K562 (cell line): ENCODE results near the gene DNAJB14. TPM values are rescaled to one million over a fixed set of nuclear protein-coding genes. Genes with fewer than 3 reads are reported as not detected.

Source experiments
- ATAC-seq: fragments of 200-7000 bp; cut with Tn5 transposase; 3 replicates; pipeline ENCODE4 v1.9.1; 2020; ENCODE audit warnings: moderate library complexity
- BruUV-seq: library from RNA; stranded (reverse); fragments of 400-500 nt; replicated peaks from 2 replicates; lab custom pipeline; 2021; lab: Mats Ljungman, UMichigan
- CTCF ChIA-PET: fragments of 300-600 bp; formaldehyde crosslinking; extraction: SDS; loops from one replicate; lab custom pipeline; 2021; ENCODE audit warnings: low intra/inter-chr PET ratio; lab: Yijun Ruan, JAX
- POLR2A ChIA-PET: fragments of 300-600, 350-650 bp; sonication (Branson Sonifier 250); formaldehyde crosslinking; extraction: SDS; loops from one replicate; lab custom pipeline; 2021; ENCODE audit warnings: antibody characterized with exemption, inconsistent platforms; lab: Yijun Ruan, JAX
- DNase-seq, 4 experiments: peaks; one replicate each; pipeline versions ENCODE4 v3.0.0 to v3.0.0-alpha.2; 2011 to 2018; ENCODE audit warnings: low spot score in 3 of 4, mixed read lengths in 3 of 4; ENCODE audit errors: extremely low read depth in 1 of 4
- FAIRE-seq: peaks from 2 replicates; lab custom pipeline; 2011; peaks lifted over from hg19 to GRCh38; lab: Jason Lieb, UNC
- H2AFZ ChIP-seq: 2 replicates; pipeline ENCODE4 v1.6.0; 2011; ENCODE audit warnings: low read depth, low read length, control low read depth, inconsistent platforms
- H3K27ac ChIP-seq: fragments of 200-600 bp; 3 replicates; pipeline ENCODE4 v1.8.0; 2011; ENCODE audit warnings: low read depth, mild to moderate bottlenecking, control low read depth, inconsistent platforms, low read length, moderate library complexity, mixed read lengths; ENCODE audit errors: extremely low read depth
- H3K27me3 ChIP-seq, 2 experiments: fragments of 300-600 bp in 1 of 2; 2 replicates in 1 of 2; 3 replicates in 1 of 2; pipeline versions ENCODE4 v1.6.0 to v1.8.0; 2011; ENCODE audit warnings: inconsistent platforms in 2 of 2, low read length in 2 of 2, mild to moderate bottlenecking in 1 of 2, mixed read lengths in 1 of 2, moderate library complexity in 1 of 2; ENCODE audit not compliant: control insufficient read depth in 2 of 2, insufficient read depth in 2 of 2
- H3K36me3 ChIP-seq: fragments of 300-600 bp; 3 replicates; pipeline ENCODE4 v1.8.0; 2011; ENCODE audit warnings: mild to moderate bottlenecking, low read length, inconsistent platforms; ENCODE audit not compliant: control insufficient read depth, insufficient read depth
- H3K4me1 ChIP-seq, 2 experiments: fragments of 200-600 bp in 1 of 2; replicated peaks in 1 of 2; 2 replicates in 1 of 2; 3 replicates in 1 of 2; pipeline versions ENCODE4 v1.5.1 to v1.8.0; 2011; ENCODE audit warnings: inconsistent platforms in 2 of 2, low read length in 2 of 2, mild to moderate bottlenecking in 1 of 2, mixed read lengths in 1 of 2, moderate library complexity in 1 of 2; ENCODE audit not compliant: control insufficient read depth in 2 of 2, insufficient read depth in 2 of 2
- H3K4me2 ChIP-seq: 2 replicates; pipeline ENCODE4 v1.6.1; 2011; ENCODE audit warnings: low read length, control low read depth, inconsistent platforms, mixed read lengths; ENCODE audit not compliant: insufficient read depth
- H3K4me3 ChIP-seq: fragments of 200-600 bp; sonication (generic), shearing (Covaris generic); 2 replicates; pipeline ENCODE4 v1.5.1; 2016; ENCODE audit warnings: control low read depth, inconsistent platforms
- H3K79me2 ChIP-seq: fragments of 200-600 bp; 3 replicates; pipeline ENCODE4 v1.8.0; 2011; ENCODE audit warnings: low read length, inconsistent platforms; ENCODE audit not compliant: control insufficient read depth, insufficient read depth
- H3K9ac ChIP-seq, 2 experiments: 2 replicates each; pipeline versions ENCODE4 v1.6.0 to v1.6.1; 2011; ENCODE audit warnings: low read depth in 2 of 2, low read length in 2 of 2, control low read depth in 1 of 2, inconsistent platforms in 1 of 2, mild to moderate bottlenecking in 1 of 2, mixed read lengths in 1 of 2; ENCODE audit not compliant: insufficient read depth in 1 of 2
- H3K9me1 ChIP-seq: one replicate; pipeline ENCODE4 v1.6.0; 2011; ENCODE audit warnings: inconsistent platforms, mild to moderate bottlenecking, low read length, moderate library complexity; ENCODE audit not compliant: control insufficient read depth, insufficient read depth
- H3K9me3 ChIP-seq: replicated peaks from 2 replicates; pipeline ENCODE4 v1.5.1; 2011; ENCODE audit warnings: low read depth, low read length, inconsistent platforms; ENCODE audit not compliant: control insufficient read depth, insufficient read depth
- H4K20me1 ChIP-seq: replicated peaks from 2 replicates; pipeline ENCODE4 v1.6.1; 2011; ENCODE audit warnings: low read length, inconsistent platforms, mixed read lengths; ENCODE audit not compliant: control insufficient read depth, insufficient read depth
- PCBP1 ChIP-seq: fragments of 200-400 bp; formaldehyde crosslinking; IDR thresholded peaks from 2 replicates; pipeline ENCODE4 v1.6.1; 2018; ENCODE audit warnings: mild to moderate bottlenecking, low read depth, low read length; ENCODE audit not compliant: poor library complexity, severe bottlenecking
- ZNF592 ChIP-seq: fragments of 450-650 bp; IDR thresholded peaks from 2 replicates; pipeline ENCODE4 v1.6.1; 2017; ENCODE audit warnings: antibody characterized with exemption, mild to moderate bottlenecking
- WGBS: fragments of 100-300 bp; shearing (Covaris generic); methylation state at CpG from one replicate; pipeline ENCODE4 v1.1.6; 2016; ENCODE audit warnings: low coverage, mixed read lengths; ENCODE audit not compliant: insufficient coverage; ENCODE audit errors: missing lambda C conversion rate; 5-methylcytosine and 5-hydroxymethylcytosine counted together
- in situ Hi-C: fragments of 300-500 bp; cut with MboI; formaldehyde crosslinking; loops from 4 replicates; pipeline ENCODE4 v1.15.0; 2018; ENCODE audit warnings: inconsistent platforms, mixed read lengths
- intact Hi-C: fragments of 100-400 bp; cut with micrococcal nuclease; formaldehyde crosslinking; loops from 2 replicates; pipeline ENCODE4 v1.14.2; 2022
- polyA plus RNA-seq, 8 experiments: library from polyadenylated mRNA; depleted of rRNA in 4 of 8; stranded (reverse) in 5 of 8; unstranded in 3 of 8; fragments of >200 nt; fragmentation: Nextera tagmentation in 2 of 8; fragmentation: Illumina TruSeq in 1 of 8; extraction: Ambion mirVana in 2 of 8; extraction: Trizol in 1 of 8; gene quantifications; 2 replicates each; pipeline versions ENCODE4 v1.2.1 to v1.2.3, GENCODE V29; 2011 to 2014; ENCODE audit warnings: inconsistent platforms in 1 of 8, missing spikeins in 1 of 8
- total RNA-seq, 7 experiments: library from RNA; depleted of rRNA in 6 of 7; stranded (reverse); fragments of >200 nt in 6 of 7; fragmentation: Illumina TruSeq in 2 of 7; extraction: Trizol in 2 of 7; gene quantifications; 2 replicates each; pipeline versions ENCODE4 v1.2.1 to v1.2.3, GENCODE V29; 2011 to 2021; ENCODE audit warnings: low replicate concordance in 1 of 7
- TF ChIP-seq, protein P1 (sequence below), 3 experiments: fragments of 200-800 bp in 1 of 3; fragments of 250-450 bp in 1 of 3; fragments of 450-650 bp in 1 of 3; sonication (Bioruptor Pico) in 1 of 3; sonication (Bioruptor generic) in 1 of 3; formaldehyde crosslinking in 1 of 3; IDR thresholded peaks; 2 replicates each; pipeline versions ENCODE4 v1.6.1 to v1.8.0; 2016 to 2022; ENCODE audit warnings: mild to moderate bottlenecking in 2 of 3, missing genetic modification characterization in 2 of 3, missing compliant biosample characterization in 1 of 3, moderate library complexity in 1 of 3

DNAJB14 gene
- total and polyA plus RNA-seq, 9 of the 15 experiments (the other 6 are each of a cell fraction or from before 2014, with no cell fraction given): 5.5 to 28.0 (median 12.7) TPM

- in situ Hi-C loops: no loop called here
- Histone ChIP-seq H3K9ac (no peak overlapping the region), H3K9me1 (no peaks in the 10 kb centered on the region), H3K27me3 (no peaks in the 10 kb centered on the region), H3K9me3 (no peaks in the 10 kb centered on the region), H3K27ac (peak overlapping the region; percentile 51; the same call in 1 of the 3 replicates), H4K20me1 (no peaks in the 10 kb centered on the region), H3K79me2 (peaks cover 37% of the 10 kb centered on the region), H3K4me2 (peak overlapping the region; percentile 69), H3K4me3 (peak overlapping the region; percentile 33)
- BruUV-seq: TSS peak; percentile 54
- intact Hi-C loops: loop anchor here (2.0 kb wide), 1 partner anchor 54 kb away; no protein-coding TSS in a partner anchor
- WGBS: 96% methylated on average over 15 of the region's 16 CpGs
- CTCF ChIA-PET: no interaction called here
- no peak for ATAC-seq
- no peak for DNase-seq
- TF ChIP-seq, protein P1, sequence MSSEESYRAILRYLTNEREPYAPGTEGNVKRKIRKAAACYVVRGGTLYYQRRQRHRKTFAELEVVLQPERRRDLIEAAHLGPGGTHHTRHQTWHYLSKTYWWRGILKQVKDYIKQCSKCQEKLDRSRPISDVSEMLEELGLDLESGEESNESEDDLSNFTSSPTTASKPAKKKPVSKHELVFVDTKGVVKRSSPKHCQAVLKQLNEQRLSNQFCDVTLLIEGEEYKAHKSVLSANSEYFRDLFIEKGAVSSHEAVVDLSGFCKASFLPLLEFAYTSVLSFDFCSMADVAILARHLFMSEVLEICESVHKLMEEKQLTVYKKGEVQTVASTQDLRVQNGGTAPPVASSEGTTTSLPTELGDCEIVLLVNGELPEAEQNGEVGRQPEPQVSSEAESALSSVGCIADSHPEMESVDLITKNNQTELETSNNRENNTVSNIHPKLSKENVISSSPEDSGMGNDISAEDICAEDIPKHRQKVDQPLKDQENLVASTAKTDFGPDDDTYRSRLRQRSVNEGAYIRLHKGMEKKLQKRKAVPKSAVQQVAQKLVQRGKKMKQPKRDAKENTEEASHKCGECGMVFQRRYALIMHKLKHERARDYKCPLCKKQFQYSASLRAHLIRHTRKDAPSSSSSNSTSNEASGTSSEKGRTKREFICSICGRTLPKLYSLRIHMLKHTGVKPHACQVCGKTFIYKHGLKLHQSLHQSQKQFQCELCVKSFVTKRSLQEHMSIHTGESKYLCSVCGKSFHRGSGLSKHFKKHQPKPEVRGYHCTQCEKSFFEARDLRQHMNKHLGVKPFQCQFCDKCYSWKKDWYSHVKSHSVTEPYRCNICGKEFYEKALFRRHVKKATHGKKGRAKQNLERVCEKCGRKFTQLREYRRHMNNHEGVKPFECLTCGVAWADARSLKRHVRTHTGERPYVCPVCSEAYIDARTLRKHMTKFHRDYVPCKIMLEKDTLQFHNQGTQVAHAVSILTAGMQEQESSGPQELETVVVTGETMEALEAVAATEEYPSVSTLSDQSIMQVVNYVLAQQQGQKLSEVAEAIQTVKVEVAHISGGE (CRISPR knock-in tag; IDR thresholded peaks at IDR 0.05): 0 out of 6 replicates have a peak, but pooled peaks of 1 of the 3 experiments have one; percentile 4
- TF ChIP-seq PCBP1 (no peak), ZNF592 (0 out of 2 replicates have a peak, but pooled peaks have one; percentile 1)
- TF ChIP-seq, all 486 proteins: peak for 2
- Histone ChIP-seq H3K36me3 (peaks cover 23% of the 10 kb centered on the region), H2AFZ (peak overlapping the region; percentile 89), H3K4me1 (peaks cover 0 to 3% of the 10 kb centered on the region in 2 experiments; a peak in 4 of 5 replicates)
- no peak for FAIRE-seq
- POLR2A ChIA-PET: interaction anchor here (0.6 to 2.3 kb wide), 6 partner anchors 24 to 412 kb away, joined by 3 to 11 read pairs (median 4); partner anchors contain the start of genes DNAJB14 and H2AZ1
Observed at GRCh38 chr4:99894998-99895397, 51.4 kb downstream of the DNAJB14 start.
